ENCODE data around the gene PTPN6. TPM values are rescaled to one million over a fixed set of nuclear protein-coding genes. Genes with fewer than 3 reads are reported as not detected.

PTPN6 gene
- total and polyA plus RNA-seq, 2 of the 13 experiments (the other 11 are each of a cell fraction or from before 2014, with no cell fraction given): 10.5 to 10.6 TPM

- BruUV-seq (replicated peaks): no TSS peak
- Histone ChIP-seq H3K9ac (ENCODE audit: insufficient read depth, low read depth, low read length) (no peak overlapping the region), H3K9me3 (ENCODE audit: low read length) (no peaks in the 10 kb centered on the region), H4K20me1 (ENCODE audit: insufficient read depth, low read length) (no peaks in the 10 kb centered on the region), H3K4me1 (ENCODE audit: insufficient read depth, low read length) (peaks cover 47% of the 10 kb centered on the region), H2AFZ (ENCODE audit: low read length) (no peak overlapping the region), H3K27me3 (ENCODE audit: control insufficient read depth in 1 of 2, insufficient read depth in 2 of 2, low read length in 2 of 2) (no peaks in the 10 kb centered on the region), H3K27ac (ENCODE audit: extremely low read length, insufficient read depth, low read length) (no peak overlapping the region), H3K79me2 (ENCODE audit: insufficient read depth, low read length) (no peaks in the 10 kb centered on the region), H3K4me2 (ENCODE audit: low read depth, low read length) (no peak overlapping the region), H3K36me3 (replicated peaks in 1 of 2; ENCODE audit: control insufficient read depth in 1 of 2, insufficient read depth in 2 of 2, low read length in 2 of 2) (peaks cover 0 to 12% of the 10 kb centered on the region in 2 experiments; a peak in 2 of 5 replicates), H3K4me3 (replicated peaks in 1 of 3; ENCODE audit: insufficient read depth in 1 of 3, low read depth in 2 of 3, low read length in 3 of 3) (no peak overlapping the region)
- TF ChIP-seq ZBTB33 (CRISPR knock-in tag; IDR thresholded peaks at IDR 0.05) (0 out of 2 replicates have a peak, but pooled peaks have one; percentile 33), ZNF281 (CRISPR knock-in tag; IDR thresholded peaks at IDR 0.05; ENCODE audit: borderline replicate concordance) (no peak), AGO2 (optimal IDR thresholded peaks at IDR 0.05; ENCODE audit: low read depth, low read length) (peak; percentile 69)
- in situ Hi-C loops (cut with HindIII; ENCODE audit: extremely low pct_ligation_motif_present, low pct_unique_long_range_greater_than_20kb): loop anchor here (10.0 kb wide), 1 partner anchor 174 kb away; no protein-coding TSS in a partner anchor
- DNase-seq (ENCODE audit: low spot score): no peak
- CTCF ChIA-PET (ENCODE audit: low intra/inter-chr PET ratio, low total read pairs): no interaction called here
- WGBS (ENCODE audit: low lambda C conversion rate): 97% methylated on average over 8 of the region's 12 CpGs
- POLR2A ChIA-PET: interaction anchor here (1.1 to 1.6 kb wide), 3 partner anchors 12 to 73 kb away, joined by 3 to 7 read pairs (median 4); partner anchors contain the start of gene TPI1
- FAIRE-seq: no peak
- ATAC-seq: no peak
- intact Hi-C loops (cut with micrococcal nuclease; ENCODE audit: unreplicated experiment): no loop called here
Observed at GRCh38 chr12:6941267-6941666, 9.9 kb upstream of the PTPN6 start.
